HepG2 (cell line): ENCODE data around the gene SHANK2. TPM values are rescaled to one million over a fixed set of nuclear protein-coding genes. Genes with fewer than 3 reads are reported as not detected.

ENCODE experiments used
- AHR ChIP-seq: IDR thresholded peaks from 2 replicates; pipeline ENCODE4 v1.6.1; 2018; ENCODE audit warnings: missing genetic modification reagents, missing compliant biosample characterization
- HNRNPLL ChIP-seq: fragments of 200-400 bp; formaldehyde crosslinking; IDR thresholded peaks from 2 replicates; pipeline ENCODE4 v1.6.1; 2017; ENCODE audit warnings: mild to moderate bottlenecking, low read depth, low read length; ENCODE audit not compliant: poor library complexity, severe bottlenecking
- PHB2 ChIP-seq: fragments of 450-650 bp; IDR thresholded peaks from 2 replicates; pipeline ENCODE4 v1.6.1; 2018; ENCODE audit not compliant: partially characterized antibody
- PRMT3 ChIP-seq: sonication (generic); formaldehyde crosslinking; IDR thresholded peaks from 2 replicates; pipeline ENCODE4 v1.8.1; 2022; ENCODE audit warnings: low read depth, mild to moderate bottlenecking, moderate library complexity, missing genetic modification reagents, borderline replicate concordance
- TOE1 ChIP-seq: sonication (generic); formaldehyde crosslinking; IDR thresholded peaks from 2 replicates; pipeline ENCODE4 v1.4.0; 2020; ENCODE audit warnings: mild to moderate bottlenecking, missing genetic modification reagents
- XBP1 ChIP-seq: sonication (generic); formaldehyde crosslinking; IDR thresholded peaks from 2 replicates; pipeline ENCODE4 v1.5.0; 2020; ENCODE audit warnings: missing genetic modification reagents
- ZFP36L1 ChIP-seq: sonication (generic); formaldehyde crosslinking; IDR thresholded peaks from 2 replicates; pipeline ENCODE4 v1.8.0; 2022; ENCODE audit warnings: mild to moderate bottlenecking, missing genetic modification reagents, moderate library complexity
- ZMYM4 ChIP-seq: sonication (generic); formaldehyde crosslinking; IDR thresholded peaks from 2 replicates; pipeline ENCODE4 v1.8.1; 2023; ENCODE audit warnings: mild to moderate bottlenecking, missing genetic modification reagents
- ZNF232 ChIP-seq: sonication (generic); formaldehyde crosslinking; IDR thresholded peaks from 2 replicates; pipeline ENCODE4 v1.4.0; 2020; ENCODE audit warnings: missing genetic modification reagents, borderline replicate concordance
- ZNF333 ChIP-seq: sonication (generic); formaldehyde crosslinking; IDR thresholded peaks from 2 replicates; pipeline ENCODE4 v1.4.0; 2020; ENCODE audit warnings: mild to moderate bottlenecking, missing genetic modification reagents, borderline replicate concordance
- ZNF567 ChIP-seq: sonication (generic); formaldehyde crosslinking; IDR thresholded peaks from 2 replicates; pipeline ENCODE4 v1.8.1; 2023; ENCODE audit warnings: mild to moderate bottlenecking, missing genetic modification reagents, borderline replicate concordance
- ZNF605 ChIP-seq: sonication (generic); formaldehyde crosslinking; IDR thresholded peaks from 2 replicates; pipeline ENCODE4 v1.8.0; 2022; ENCODE audit warnings: mild to moderate bottlenecking, missing genetic modification reagents
- ZNF781 ChIP-seq: sonication (generic); formaldehyde crosslinking; IDR thresholded peaks from 2 replicates; pipeline ENCODE4 v1.5.1; 2020; ENCODE audit warnings: borderline replicate concordance, mild to moderate bottlenecking, missing genetic modification reagents; ENCODE audit errors: not compliant biosample characterization
- ZNF788 ChIP-seq: sonication (generic); formaldehyde crosslinking; IDR thresholded peaks from 2 replicates; pipeline ENCODE4 v1.5.0; 2020; ENCODE audit warnings: mild to moderate bottlenecking, missing genetic modification reagents, borderline replicate concordance
- polyA plus RNA-seq, 8 experiments: library from polyadenylated mRNA; depleted of rRNA in 3 of 8; stranded (reverse) in 7 of 8; unstranded in 1 of 8; fragments of >200 nt; fragmentation: Illumina TruSeq in 4 of 8; extraction: Trizol in 4 of 8; gene quantifications; 2 replicates each; pipeline versions ENCODE4 v1.2.1 to v1.2.3, GENCODE V29; 2011 to 2016; ENCODE audit warnings: low read depth in 4 of 8, missing spikeins in 1 of 8, mixed read lengths in 1 of 8; ENCODE audit not compliant: insufficient read depth in 1 of 8
- total RNA-seq, 5 experiments: library from RNA; depleted of rRNA; stranded (reverse); fragments of >200 nt; fragmentation: Illumina TruSeq; extraction: Trizol; gene quantifications; 2 replicates each; pipeline ENCODE4 v1.2.3, GENCODE V29; 2016; ENCODE audit warnings: low read depth in 1 of 5
- TF ChIP-seq, protein P1 (sequence below): sonication (generic); formaldehyde crosslinking; IDR thresholded peaks from one replicate; pipeline ENCODE4 v1.5.1; 2020; ENCODE audit warnings: mild to moderate bottlenecking, missing genetic modification reagents; ENCODE audit errors: not compliant biosample characterization
- TF ChIP-seq, protein P2 (sequence below): sonication (generic); formaldehyde crosslinking; IDR thresholded peaks from 2 replicates; pipeline ENCODE4 v1.4.0; 2020; ENCODE audit warnings: mild to moderate bottlenecking, low read depth, missing genetic modification reagents
- TF ChIP-seq, protein P3 (sequence below): sonication (generic); formaldehyde crosslinking; IDR thresholded peaks from 2 replicates; pipeline ENCODE4 v1.4.0; 2020; ENCODE audit warnings: missing genetic modification reagents, mild to moderate bottlenecking, borderline replicate concordance

SHANK2 gene
- total and polyA plus RNA-seq, 2 of the 13 experiments (the other 11 are each of a cell fraction or from before 2014, with no cell fraction given), result 10.2 to 13.0 TPM

DNA sequence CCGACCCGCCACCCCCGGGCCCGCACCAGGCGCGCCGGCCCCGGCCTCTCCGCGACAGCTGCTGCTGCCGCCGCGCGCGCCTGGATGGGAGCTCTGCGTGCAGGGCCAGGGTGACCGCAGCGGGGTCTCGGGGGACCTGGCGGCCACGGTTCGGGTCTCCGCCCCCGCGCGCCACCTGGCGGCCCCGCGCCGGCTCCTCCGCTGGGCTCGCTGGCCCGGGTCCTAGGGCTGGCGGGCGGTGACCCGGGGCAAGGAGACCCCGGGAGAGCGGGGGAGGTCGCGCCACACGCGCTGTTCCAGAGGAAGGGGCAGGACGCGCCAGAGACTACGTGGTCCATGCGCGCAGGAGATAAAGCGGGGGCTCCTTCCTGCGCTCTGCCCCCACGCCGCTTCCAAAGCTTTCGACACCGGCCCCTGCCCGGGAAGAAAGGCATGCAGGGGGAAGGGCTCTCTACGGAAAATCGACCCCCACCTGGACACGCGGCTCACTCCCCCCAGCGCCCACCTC is 562 bp downstream of the SHANK2 start (continued):
- TF ChIP-seq PRMT3 (CRISPR knock-in tag) (no peak), ZNF781 (CRISPR knock-in tag) (no peak), ZFP36L1 (CRISPR knock-in tag) (0 out of 2 replicates have a peak, but pooled peaks have one; percentile 39), XBP1 (CRISPR knock-in tag) (no peak), ZNF333 (CRISPR knock-in tag) (no peak), PHB2 (no peak), ZNF567 (CRISPR knock-in tag) (no peak), TOE1 (CRISPR knock-in tag) (no peak), ZNF788 (CRISPR knock-in tag) (no peak), HNRNPLL (peak; percentile 22), AHR (CRISPR knock-in tag) (0 out of 2 replicates have a peak, but pooled peaks have one; percentile 67), ZMYM4 (CRISPR knock-in tag) (no peak; the same call in 1 of the 2 replicates), ZNF232 (CRISPR knock-in tag) (no peak), ZNF605 (no peak)
- TF ChIP-seq, protein P1, sequence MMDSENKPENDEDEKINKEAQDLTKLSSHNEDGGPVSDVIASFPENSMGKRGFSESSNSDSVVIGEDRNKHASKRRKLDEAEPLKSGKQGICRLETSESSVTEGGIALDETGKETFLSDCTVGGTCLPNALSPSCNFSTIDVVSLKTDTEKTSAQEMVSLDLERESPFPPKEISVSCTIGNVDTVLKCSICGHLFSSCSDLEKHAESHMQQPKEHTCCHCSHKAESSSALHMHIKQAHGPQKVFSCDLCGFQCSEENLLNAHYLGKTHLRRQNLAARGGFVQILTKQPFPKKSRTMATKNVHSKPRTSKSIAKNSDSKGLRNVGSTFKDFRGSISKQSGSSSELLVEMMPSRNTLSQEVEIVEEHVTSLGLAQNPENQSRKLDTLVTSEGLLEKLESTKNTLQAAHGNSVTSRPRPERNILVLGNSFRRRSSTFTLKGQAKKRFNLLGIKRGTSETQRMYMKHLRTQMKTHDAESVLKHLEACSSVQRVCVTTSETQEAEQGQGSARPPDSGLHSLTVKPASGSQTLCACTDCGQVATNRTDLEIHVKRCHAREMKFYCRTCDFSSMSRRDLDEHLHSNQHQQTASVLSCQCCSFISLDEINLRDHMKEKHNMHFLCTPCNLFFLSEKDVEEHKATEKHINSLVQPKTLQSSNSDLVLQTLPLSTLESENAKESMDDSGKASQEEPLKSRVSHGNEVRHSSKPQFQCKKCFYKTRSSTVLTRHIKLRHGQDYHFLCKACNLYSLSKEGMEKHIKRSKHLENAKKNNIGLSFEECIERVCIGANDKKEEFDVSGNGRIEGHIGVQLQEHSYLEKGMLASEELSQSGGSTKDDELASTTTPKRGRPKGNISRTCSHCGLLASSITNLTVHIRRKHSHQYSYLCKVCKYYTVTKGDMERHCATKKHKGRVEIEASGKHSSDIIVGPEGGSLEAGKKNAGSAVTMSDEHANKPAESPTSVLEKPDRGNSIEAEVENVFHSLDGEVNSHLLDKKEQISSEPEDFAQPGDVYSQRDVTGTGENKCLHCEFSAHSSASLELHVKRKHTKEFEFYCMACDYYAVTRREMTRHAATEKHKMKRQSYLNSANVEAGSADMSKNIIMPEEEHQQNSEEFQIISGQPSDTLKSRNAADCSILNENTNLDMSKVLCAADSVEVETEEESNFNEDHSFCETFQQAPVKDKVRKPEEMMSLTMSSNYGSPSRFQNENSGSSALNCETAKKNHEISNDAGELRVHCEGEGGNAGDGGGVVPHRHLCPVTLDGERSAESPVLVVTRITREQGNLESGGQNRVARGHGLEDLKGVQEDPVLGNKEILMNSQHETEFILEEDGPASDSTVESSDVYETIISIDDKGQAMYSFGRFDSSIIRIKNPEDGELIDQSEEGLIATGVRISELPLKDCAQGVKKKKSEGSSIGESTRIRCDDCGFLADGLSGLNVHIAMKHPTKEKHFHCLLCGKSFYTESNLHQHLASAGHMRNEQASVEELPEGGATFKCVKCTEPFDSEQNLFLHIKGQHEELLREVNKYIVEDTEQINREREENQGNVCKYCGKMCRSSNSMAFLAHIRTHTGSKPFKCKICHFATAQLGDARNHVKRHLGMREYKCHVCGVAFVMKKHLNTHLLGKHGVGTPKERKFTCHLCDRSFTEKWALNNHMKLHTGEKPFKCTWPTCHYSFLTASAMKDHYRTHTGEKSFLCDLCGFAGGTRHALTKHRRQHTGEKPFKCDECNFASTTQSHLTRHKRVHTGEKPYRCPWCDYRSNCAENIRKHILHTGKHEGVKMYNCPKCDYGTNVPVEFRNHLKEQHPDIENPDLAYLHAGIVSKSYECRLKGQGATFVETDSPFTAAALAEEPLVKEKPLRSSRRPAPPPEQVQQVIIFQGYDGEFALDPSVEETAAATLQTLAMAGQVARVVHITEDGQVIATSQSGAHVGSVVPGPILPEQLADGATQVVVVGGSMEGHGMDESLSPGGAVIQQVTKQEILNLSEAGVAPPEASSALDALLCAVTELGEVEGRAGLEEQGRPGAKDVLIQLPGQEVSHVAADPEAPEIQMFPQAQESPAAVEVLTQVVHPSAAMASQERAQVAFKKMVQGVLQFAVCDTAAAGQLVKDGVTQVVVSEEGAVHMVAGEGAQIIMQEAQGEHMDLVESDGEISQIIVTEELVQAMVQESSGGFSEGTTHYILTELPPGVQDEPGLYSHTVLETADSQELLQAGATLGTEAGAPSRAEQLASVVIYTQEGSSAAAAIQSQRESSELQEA (CRISPR knock-in tag), result no peak
- TF ChIP-seq, protein P2, sequence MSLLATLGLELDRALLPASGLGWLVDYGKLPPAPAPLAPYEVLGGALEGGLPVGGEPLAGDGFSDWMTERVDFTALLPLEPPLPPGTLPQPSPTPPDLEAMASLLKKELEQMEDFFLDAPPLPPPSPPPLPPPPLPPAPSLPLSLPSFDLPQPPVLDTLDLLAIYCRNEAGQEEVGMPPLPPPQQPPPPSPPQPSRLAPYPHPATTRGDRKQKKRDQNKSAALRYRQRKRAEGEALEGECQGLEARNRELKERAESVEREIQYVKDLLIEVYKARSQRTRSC (CRISPR knock-in tag), result no peak
- TF ChIP-seq, protein P3, sequence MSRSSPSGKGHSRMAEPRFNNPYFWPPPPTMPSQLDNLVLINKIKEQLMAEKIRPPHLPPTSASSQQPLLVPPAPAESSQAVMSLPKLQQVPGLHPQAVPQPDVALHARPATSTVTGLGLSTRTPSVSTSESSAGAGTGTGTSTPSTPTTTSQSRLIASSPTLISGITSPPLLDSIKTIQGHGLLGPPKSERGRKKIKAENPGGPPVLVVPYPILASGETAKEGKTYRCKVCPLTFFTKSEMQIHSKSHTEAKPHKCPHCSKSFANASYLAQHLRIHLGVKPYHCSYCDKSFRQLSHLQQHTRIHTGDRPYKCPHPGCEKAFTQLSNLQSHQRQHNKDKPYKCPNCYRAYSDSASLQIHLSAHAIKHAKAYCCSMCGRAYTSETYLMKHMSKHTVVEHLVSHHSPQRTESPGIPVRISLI (CRISPR knock-in tag), result peak; percentile 21; the same call in 1 of the 2 replicates
